GM12878 (cell line): ENCODE measurements around the gene MOG. TPM values are rescaled to one million over a fixed set of nuclear protein-coding genes. Genes with fewer than 3 reads are reported as not detected.
A peak's percentile ranks its signal among the peaks of the same experiment; 100 is the strongest.

Experiments used
- ATAC-seq: fragments of 200-7000 bp; cut with Tn5 transposase; 3 replicates; pipeline ENCODE4 v1.9.1; 2020; ENCODE audit warnings: mild to moderate bottlenecking, moderate library complexity
- BruUV-seq: library from RNA; stranded (reverse); fragments of 400-500 nt; replicated peaks from 2 replicates; lab custom pipeline; 2021; lab: Mats Ljungman, UMichigan
- CTCF ChIA-PET: fragments of 300-600 bp; sonication (Branson Sonifier 250); formaldehyde crosslinking; extraction: SDS; loops from one replicate; lab custom pipeline; 2021; ENCODE audit warnings: inconsistent platforms; lab: Yijun Ruan, JAX
- POLR2A ChIA-PET: fragments of 350-600 bp; formaldehyde crosslinking; extraction: SDS; loops from one replicate; lab custom pipeline; 2021; ENCODE audit warnings: inconsistent platforms; lab: Charles Lee
- RAD21 ChIA-PET: fragments of 300-600 bp; sonication (Branson Sonifier 250); formaldehyde crosslinking; loops from one replicate; lab custom pipeline; 2023; ENCODE audit warnings: antibody characterized with exemption; ENCODE audit not compliant: unreplicated experiment; lab: Charles Lee
- SMC1A ChIA-PET: fragments of 300-600 bp; sonication (Branson Sonifier 250); formaldehyde crosslinking; loops from one replicate; lab custom pipeline; 2023; ENCODE audit not compliant: unreplicated experiment, uncharacterized antibody; lab: Charles Lee
- DNase-seq: peaks from one replicate; pipeline ENCODE4 v3.0.0-alpha.2; 2011; ENCODE audit warnings: low read depth, low spot score
- FAIRE-seq: peaks from 3 replicates; lab custom pipeline; 2011; peaks lifted over from hg19 to GRCh38; lab: Jason Lieb, UNC
- H2AFZ ChIP-seq: 2 replicates; pipeline ENCODE4 v1.6.0; 2011; ENCODE audit warnings: low read depth, low read length, control low read depth; ENCODE audit not compliant: control insufficient read depth
- H3K27ac ChIP-seq: 2 replicates; pipeline ENCODE4 v1.5.1; 2011; ENCODE audit warnings: control low read depth; ENCODE audit not compliant: control insufficient read depth, insufficient read depth
- H3K27me3 ChIP-seq, 2 experiments: replicated peaks in 1 of 2; 2 replicates each; pipeline versions ENCODE4 v1.6.0 to v1.6.1; 2011; ENCODE audit warnings: low read length in 1 of 2; ENCODE audit not compliant: control insufficient read depth in 2 of 2, insufficient read depth in 2 of 2
- H3K36me3 ChIP-seq, 2 experiments: 2 replicates each; pipeline ENCODE4 v1.5.1; 2011; ENCODE audit warnings: low read length in 1 of 2; ENCODE audit not compliant: control insufficient read depth in 2 of 2, insufficient read depth in 2 of 2
- H3K4me1 ChIP-seq: 2 replicates; pipeline ENCODE4 v1.6.1; 2011; ENCODE audit warnings: mild to moderate bottlenecking, low read length, moderate library complexity, mixed read lengths; ENCODE audit not compliant: control insufficient read depth, insufficient read depth
- H3K4me2 ChIP-seq: 2 replicates; pipeline ENCODE4 v1.6.0; 2011; ENCODE audit warnings: control low read depth; ENCODE audit not compliant: control insufficient read depth, insufficient read depth
- H3K4me3 ChIP-seq: fragments of 200-600 bp; sonication (generic); 2 replicates; pipeline ENCODE4 v1.5.1; 2016
- H3K79me2 ChIP-seq: 2 replicates; pipeline ENCODE4 v1.6.0; 2011; ENCODE audit warnings: low read length; ENCODE audit not compliant: control insufficient read depth, insufficient read depth
- H3K9ac ChIP-seq: 2 replicates; pipeline ENCODE4 v1.8.0; 2011; ENCODE audit warnings: low read length, control low read depth, mixed read lengths; ENCODE audit not compliant: control insufficient read depth, insufficient read depth
- H3K9me3 ChIP-seq: replicated peaks from 3 replicates; pipeline ENCODE4 v1.5.1; 2011; ENCODE audit warnings: mild to moderate bottlenecking, low read length; ENCODE audit not compliant: control insufficient read depth, insufficient read depth
- H4K20me1 ChIP-seq: 2 replicates; pipeline ENCODE4 v1.6.0; 2011; ENCODE audit not compliant: control insufficient read depth, insufficient read depth
- BHLHE40 ChIP-seq, 2 experiments: fragments of 450-650 bp in 1 of 2; IDR thresholded peaks; 2 replicates each; pipeline ENCODE4 v1.6.1; 2011 to 2017; ENCODE audit warnings: low read depth in 2 of 2, borderline replicate concordance in 1 of 2, improper control_type of control experiment in 1 of 2, low read length in 1 of 2, mild to moderate bottlenecking in 1 of 2
- BRCA1 ChIP-seq: IDR thresholded peaks from 2 replicates; pipeline ENCODE4 v1.6.1; 2011; ENCODE audit warnings: low read depth, low read length, improper control_type of control experiment
- CHD2 ChIP-seq: IDR thresholded peaks from 2 replicates; pipeline ENCODE4 v1.6.1; 2011; ENCODE audit warnings: low read depth, low read length, improper control_type of control experiment, borderline replicate concordance
- IKZF1 ChIP-seq: fragments of 450-650 bp; conservative IDR thresholded peaks from 2 replicates; pipeline ENCODE4 v1.6.1; 2017; ENCODE audit warnings: antibody characterized with exemption, mild to moderate bottlenecking
- IKZF2 ChIP-seq, 2 experiments: fragments of 450-650 bp; IDR thresholded peaks; 2 replicates each; pipeline ENCODE4 v1.6.1; 2017; ENCODE audit warnings: mild to moderate bottlenecking in 2 of 2, moderate library complexity in 2 of 2
- MYB ChIP-seq: fragments of 150-350 bp; IDR thresholded peaks from 2 replicates; pipeline ENCODE4 v1.6.1; 2014; ENCODE audit warnings: mild to moderate bottlenecking, low read depth, low read length, borderline replicate concordance
- POLR2A ChIP-seq: IDR thresholded peaks from 2 replicates; pipeline ENCODE4 v1.6.1; 2011; ENCODE audit warnings: low read depth, mild to moderate bottlenecking, low read length
- WGBS: methylation state at CpG from one replicate; pipeline ENCODE4 v1.1.6; 2016; ENCODE audit warnings: low lambda C conversion rate; ENCODE audit not compliant: insufficient replicate concordance, insufficient coverage; ENCODE audit errors: missing lambda C conversion rate; 5-methylcytosine and 5-hydroxymethylcytosine counted together
- in situ Hi-C: fragments of 300-500 bp; cut with MboI; formaldehyde crosslinking; loops from 9 replicates; pipeline ENCODE4 v1.14.3; 2018; ENCODE audit warnings: mixed read lengths
- intact Hi-C: fragments of 100-400 bp; cut with micrococcal nuclease; formaldehyde crosslinking; loops from one replicate; pipeline ENCODE4 v1.14.2; 2022; ENCODE audit not compliant: unreplicated experiment
- polyA plus RNA-seq, 11 experiments: library from polyadenylated mRNA; depleted of rRNA in 4 of 11; unstranded in 6 of 11; stranded (reverse) in 5 of 11; fragments of >200 nt; fragmentation: Nextera tagmentation in 4 of 11; fragmentation: Illumina TruSeq in 1 of 11; extraction: Ambion mirVana in 4 of 11; extraction: Trizol in 1 of 11; gene quantifications; 1 replicate in 1 of 11; 2 replicates in 10 of 11; pipeline versions ENCODE4 v1.2.1 to v1.2.3, GENCODE V29; 2011 to 2016; ENCODE audit warnings: inconsistent platforms in 2 of 11, missing spikeins in 2 of 11, low read depth in 1 of 11
- total RNA-seq, 4 experiments: library from RNA; depleted of rRNA in 3 of 4; stranded (reverse); fragments of >200 nt in 3 of 4; fragmentation: Illumina TruSeq in 1 of 4; extraction: Trizol in 1 of 4; gene quantifications; 2 replicates each; pipeline versions ENCODE4 v1.2.1 to v1.2.3, GENCODE V29; 2013 to 2021
- TF ChIP-seq, protein P1 (sequence below): IDR thresholded peaks from 2 replicates; pipeline ENCODE4 v1.6.1; 2012; ENCODE audit warnings: mild to moderate bottlenecking, low read depth, low read length

MOG gene
- total and polyA plus RNA-seq, 10 of the 15 experiments (the other 5 are each of a cell fraction or from before 2014, with no cell fraction given) = not detected

- ChIA-PET RAD21 (interaction anchor here (1.5 kb wide), 1 partner anchor 45 kb away, joined by 5 read pairs; no protein-coding TSS in a partner anchor), SMC1A (interaction anchor here (1.3 to 1.4 kb wide), 2 partner anchors 15 to 21 kb away, joined by 4 to 6 read pairs; no protein-coding TSS in a partner anchor), POLR2A (interaction anchor here (0.6 to 1.2 kb wide), 3 partner anchors 17 to 221 kb away, joined by 3 to 4 read pairs (median 4); no protein-coding TSS in a partner anchor), CTCF (interaction anchor here (1.9 to 2.5 kb wide), 4 partner anchors 15 to 23 kb away, joined by 5 to 20 read pairs (median 10); partner anchors contain the start of gene MOG)
- TF ChIP-seq BRCA1 = no peak
- TF ChIP-seq IKZF2 (IDR thresholded peaks at IDR 0.05) = peak; percentile 13 to 47; a peak in 3 of 4 replicates
- TF ChIP-seq CHD2 = 0 out of 2 replicates have a peak, but pooled peaks have one; percentile 21
- TF ChIP-seq, protein P1, sequence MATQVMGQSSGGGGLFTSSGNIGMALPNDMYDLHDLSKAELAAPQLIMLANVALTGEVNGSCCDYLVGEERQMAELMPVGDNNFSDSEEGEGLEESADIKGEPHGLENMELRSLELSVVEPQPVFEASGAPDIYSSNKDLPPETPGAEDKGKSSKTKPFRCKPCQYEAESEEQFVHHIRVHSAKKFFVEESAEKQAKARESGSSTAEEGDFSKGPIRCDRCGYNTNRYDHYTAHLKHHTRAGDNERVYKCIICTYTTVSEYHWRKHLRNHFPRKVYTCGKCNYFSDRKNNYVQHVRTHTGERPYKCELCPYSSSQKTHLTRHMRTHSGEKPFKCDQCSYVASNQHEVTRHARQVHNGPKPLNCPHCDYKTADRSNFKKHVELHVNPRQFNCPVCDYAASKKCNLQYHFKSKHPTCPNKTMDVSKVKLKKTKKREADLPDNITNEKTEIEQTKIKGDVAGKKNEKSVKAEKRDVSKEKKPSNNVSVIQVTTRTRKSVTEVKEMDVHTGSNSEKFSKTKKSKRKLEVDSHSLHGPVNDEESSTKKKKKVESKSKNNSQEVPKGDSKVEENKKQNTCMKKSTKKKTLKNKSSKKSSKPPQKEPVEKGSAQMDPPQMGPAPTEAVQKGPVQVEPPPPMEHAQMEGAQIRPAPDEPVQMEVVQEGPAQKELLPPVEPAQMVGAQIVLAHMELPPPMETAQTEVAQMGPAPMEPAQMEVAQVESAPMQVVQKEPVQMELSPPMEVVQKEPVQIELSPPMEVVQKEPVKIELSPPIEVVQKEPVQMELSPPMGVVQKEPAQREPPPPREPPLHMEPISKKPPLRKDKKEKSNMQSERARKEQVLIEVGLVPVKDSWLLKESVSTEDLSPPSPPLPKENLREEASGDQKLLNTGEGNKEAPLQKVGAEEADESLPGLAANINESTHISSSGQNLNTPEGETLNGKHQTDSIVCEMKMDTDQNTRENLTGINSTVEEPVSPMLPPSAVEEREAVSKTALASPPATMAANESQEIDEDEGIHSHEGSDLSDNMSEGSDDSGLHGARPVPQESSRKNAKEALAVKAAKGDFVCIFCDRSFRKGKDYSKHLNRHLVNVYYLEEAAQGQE = peak; percentile 40; the same call in 1 of the 2 replicates
- peak; percentile 34; the same call in 1 of the 2 replicates for TF ChIP-seq IKZF1
- 0 out of 2 replicates have a peak, but pooled peaks have one; percentile 33 for TF ChIP-seq POLR2A
- 0 out of 4 replicates have a peak, but pooled peaks of 1 of the 2 experiments have one; percentile 23 for TF ChIP-seq BHLHE40 (IDR thresholded peaks at IDR 0.05; ENCODE audit: borderline replicate concordance in 1 of 2, low read depth in 2 of 2, low read length in 1 of 2)
- no peak for TF ChIP-seq MYB
- H4K20me1 ChIP-seq = no peaks in the 10 kb centered on the region
- peak within 1 kb of the TSS; percentile 91 for H3K4me3 ChIP-seq
- H3K4me2 ChIP-seq = peak within 1 kb of the TSS; percentile 79
- no peak for DNase-seq
- H3K9ac ChIP-seq = peak within 1 kb of the TSS; percentile 38; the same call in 1 of the 2 replicates
- FAIRE-seq = no peak
- BruUV-seq = no TSS peak
- no peaks in the 10 kb centered on the region for H3K79me2 ChIP-seq
- no peaks in the 10 kb centered on the region for H3K9me3 ChIP-seq
- H3K36me3 ChIP-seq = no peaks in the 10 kb centered on the region
- intact Hi-C loops (no loop called here), in situ Hi-C loops (no loop called here)
- peak within 1 kb of the TSS; percentile 17; the same call in 1 of the 2 replicates for H3K27ac ChIP-seq
- peak; percentile 90 for ATAC-seq
- H3K27me3 ChIP-seq = no peaks in the 10 kb centered on the region
- H3K4me1 ChIP-seq = peaks cover 16% of the 10 kb centered on the region
- 1% methylated on average over 14 of the region's 57 CpGs for WGBS
- H2AFZ ChIP-seq = peak within 1 kb of the TSS; percentile 85
Measured at GRCh38 chr6:29632789-29633533, 23.9 kb upstream of the MOG start, which contains the start of gene GABBR1. Gene GABBR1 (minus strand): TSS chr6:29633183. CDS start chr6:29632385, 798 bp downstream.
